KOPT-K1 (cell line): ENCODE data around the gene SPACA5B.
"Not testable (repeated sequence)": the region's sequence is repeated elsewhere in the genome, so short reads cannot be mapped to it uniquely, and the experiment has no call there.

Source experiments
- H3K27ac ChIP-seq: fragments of 200-600 bp; sonication (generic); 2 replicates; pipeline ENCODE4 v1.5.1; 2016; ENCODE audit warnings: antibody characterized with exemption, mild to moderate bottlenecking, low read depth, low read length; ENCODE audit not compliant: poor library complexity, severe bottlenecking
- H3K36me3 ChIP-seq: fragments of 200-600 bp; sonication (generic); 2 replicates; pipeline ENCODE4 v1.5.1; 2017; ENCODE audit warnings: antibody characterized with exemption, mild to moderate bottlenecking, low read length, moderate library complexity; ENCODE audit not compliant: insufficient read depth
- H3K9me3 ChIP-seq: fragments of 200-600 bp; sonication (generic); 2 replicates; pipeline ENCODE4 v1.5.1; 2017; ENCODE audit warnings: antibody characterized with exemption, low read length, mild to moderate bottlenecking; ENCODE audit not compliant: insufficient read depth, poor library complexity, severe bottlenecking

SPACA5B gene

GRCh38 chrX:48130326-48130725, at the start of gene SPACA5B:
Gene SPACA5B, plus strand, starts transcription at chrX:48130626. Its CDS starts 62 bp downstream, at chrX:48130688.
- not testable (repeated sequence) for H3K36me3 ChIP-seq, H3K9me3 ChIP-seq, H3K27ac ChIP-seq

- Histone ChIP-seq H3K36me3 (no peaks in the 10 kb centered on the region), H3K9me3 (no peaks in the 10 kb centered on the region), H3K27ac (no peak overlapping the region)
These were observed 47.2 kb upstream of the SPACA5B start for GRCh38 chrX:48083212-48083611.

GRCh38 chrX:48083706-48084105, 46.7 kb upstream of the SPACA5B start:
- Histone ChIP-seq H3K36me3 (no peaks in the 10 kb centered on the region), H3K9me3 (no peaks in the 10 kb centered on the region), H3K27ac (no peak overlapping the region)

- no peaks in the 10 kb centered on the region for H3K9me3 ChIP-seq
- H3K36me3 ChIP-seq: no peaks in the 10 kb centered on the region
- H3K27ac ChIP-seq: no peak overlapping the region
These were observed 44.3 kb upstream of the SPACA5B start for GRCh38 chrX:48086082-48086481.

- Histone ChIP-seq H3K36me3 (no peaks in the 10 kb centered on the region), H3K9me3 (no peaks in the 10 kb centered on the region), H3K27ac (no peak overlapping the region)
These were observed 40.3 kb upstream of the SPACA5B start for GRCh38 chrX:48090123-48090522.

- H3K27ac ChIP-seq, H3K9me3 ChIP-seq, H3K36me3 ChIP-seq: not testable (repeated sequence)
These were observed 37.9 kb upstream of the SPACA5B start for GRCh38 chrX:48092558-48092957.

GRCh38 chrX:48101443-48101842, 29.0 kb upstream of the SPACA5B start:
- Histone ChIP-seq H3K9me3 (no peaks in the 10 kb centered on the region), H3K27ac (no peak overlapping the region), H3K36me3 (no peaks in the 10 kb centered on the region)

- H3K27ac ChIP-seq: no peak overlapping the region
- H3K9me3 ChIP-seq: no peaks in the 10 kb centered on the region
- no peaks in the 10 kb centered on the region for H3K36me3 ChIP-seq
These were observed 27.5 kb upstream of the SPACA5B start for GRCh38 chrX:48102874-48103374.

- Histone ChIP-seq H3K27ac (no peak overlapping the region), H3K9me3 (no peaks in the 10 kb centered on the region), H3K36me3 (no peaks in the 10 kb centered on the region)
These were observed 22.7 kb upstream of the SPACA5B start for GRCh38 chrX:48107717-48108116.

- H3K36me3 ChIP-seq, H3K9me3 ChIP-seq, H3K27ac ChIP-seq: not testable (repeated sequence)
These were observed 5.1 kb upstream of the SPACA5B start for GRCh38 chrX:48125286-48125685.

GRCh38 chrX:48132308-48132844, 1.9 kb downstream of the SPACA5B start:
- not testable (repeated sequence) for H3K36me3 ChIP-seq, H3K27ac ChIP-seq, H3K9me3 ChIP-seq

- not testable (repeated sequence) for H3K36me3 ChIP-seq, H3K9me3 ChIP-seq, H3K27ac ChIP-seq
These were observed 8.7 kb downstream of the SPACA5B start for GRCh38 chrX:48139076-48139475.

GRCh38 chrX:48141810-48142508, 11.5 kb downstream of the SPACA5B start:
- not testable (repeated sequence) for H3K36me3 ChIP-seq, H3K9me3 ChIP-seq, H3K27ac ChIP-seq

GRCh38 chrX:48142697-48143096, 12.3 kb downstream of the SPACA5B start:
- H3K27ac ChIP-seq, H3K9me3 ChIP-seq, H3K36me3 ChIP-seq: not testable (repeated sequence)

GRCh38 chrX:48153769-48154168, 23.3 kb downstream of the SPACA5B start:
- Histone ChIP-seq H3K27ac (no peak overlapping the region), H3K36me3 (no peaks in the 10 kb centered on the region), H3K9me3 (no peaks in the 10 kb centered on the region)

GRCh38 chrX:48154796-48155195, 24.4 kb downstream of the SPACA5B start:
- Histone ChIP-seq H3K36me3 (no peaks in the 10 kb centered on the region), H3K27ac (no peak overlapping the region), H3K9me3 (no peaks in the 10 kb centered on the region)
